Colon (tissue), 2 donors: ENCODE data around the gene RAP1GAP.

Experiments
- FAIRE-seq: peaks from 2 replicates; lab custom pipeline; 2012; peaks lifted over from hg19 to GRCh38; lab: Jason Lieb, UNC
- donor health status: control.
- donor health status: control.

The RAP1GAP gene

DNA sequence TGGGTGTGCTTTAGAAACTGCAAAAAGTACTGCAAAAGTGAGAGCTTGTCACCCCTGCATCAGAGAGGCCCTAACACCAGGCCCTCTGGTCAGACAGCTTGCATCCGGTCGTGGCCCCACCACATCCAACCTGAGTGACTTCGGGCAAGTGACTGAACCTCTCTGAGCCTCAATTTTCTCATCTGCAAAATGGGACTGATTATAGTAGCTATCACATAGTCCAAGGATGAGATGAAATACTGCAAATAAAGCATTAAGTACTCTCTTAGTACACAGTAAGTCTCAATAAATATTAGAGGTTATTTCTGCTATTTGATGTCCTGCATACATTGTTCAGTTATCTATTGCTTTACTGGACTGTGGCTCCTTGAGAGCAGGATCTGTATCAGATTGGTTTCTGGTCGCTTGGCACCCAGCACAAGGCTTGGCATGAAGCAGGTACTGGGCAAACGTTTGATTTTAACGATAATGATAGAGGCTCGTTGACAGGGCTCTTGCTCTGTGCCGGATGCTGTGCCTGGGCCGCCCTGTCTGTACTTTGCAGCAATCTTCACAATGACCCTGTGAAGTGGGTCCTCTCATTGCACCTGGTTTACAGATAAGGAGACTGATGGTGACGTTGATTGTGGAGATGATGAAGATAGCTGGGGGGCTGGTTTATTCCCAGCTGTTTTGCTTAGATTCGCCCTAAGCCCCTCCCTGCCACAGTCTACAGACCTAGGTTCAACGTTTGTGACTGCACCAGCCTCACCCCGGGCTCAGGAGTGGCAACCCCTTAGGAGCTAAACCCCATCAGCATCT lies 43.6 kb downstream of the RAP1GAP start:
- no peak for FAIRE-seq

DNA sequence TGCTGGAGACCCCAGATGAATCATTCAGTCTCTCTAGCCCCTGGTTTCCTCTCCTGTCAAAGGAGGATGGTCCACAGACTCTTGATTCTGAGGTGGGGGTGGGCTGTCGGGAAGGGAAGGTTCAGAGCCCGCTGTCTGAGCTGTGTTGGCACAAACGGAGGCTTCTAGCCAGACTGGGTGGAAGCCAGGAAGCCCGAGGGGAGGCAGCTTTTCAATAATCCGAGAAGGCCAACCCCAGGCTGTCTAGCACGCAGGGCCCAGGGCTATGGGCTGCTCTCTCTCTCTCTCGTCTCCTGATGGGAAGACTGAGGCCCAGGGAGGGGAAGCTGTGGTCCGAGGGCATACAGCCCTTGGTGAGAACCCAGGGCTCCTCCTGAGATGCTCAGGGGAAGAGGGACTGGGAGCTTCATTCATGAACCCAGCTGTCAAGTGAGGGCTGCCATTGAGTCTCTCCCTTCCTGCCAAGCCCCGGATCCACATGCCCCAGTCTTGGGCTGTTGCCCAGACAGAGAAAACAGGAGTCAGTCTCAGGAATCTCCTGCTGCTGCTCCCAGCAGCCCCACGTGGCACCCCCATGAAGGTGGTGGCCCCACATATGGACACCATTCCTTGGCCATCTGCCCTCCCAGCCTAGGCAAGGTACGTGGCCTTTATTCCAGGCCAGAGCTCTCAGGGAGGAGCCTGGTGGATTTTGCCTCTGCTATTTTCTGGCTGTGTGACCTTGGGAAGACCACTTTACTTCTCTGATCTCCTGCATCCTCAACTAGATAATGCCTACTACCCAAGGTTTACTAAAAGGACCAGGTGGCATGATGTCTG lies 44.4 kb downstream of the RAP1GAP start:
- FAIRE-seq: no peak

DNA sequence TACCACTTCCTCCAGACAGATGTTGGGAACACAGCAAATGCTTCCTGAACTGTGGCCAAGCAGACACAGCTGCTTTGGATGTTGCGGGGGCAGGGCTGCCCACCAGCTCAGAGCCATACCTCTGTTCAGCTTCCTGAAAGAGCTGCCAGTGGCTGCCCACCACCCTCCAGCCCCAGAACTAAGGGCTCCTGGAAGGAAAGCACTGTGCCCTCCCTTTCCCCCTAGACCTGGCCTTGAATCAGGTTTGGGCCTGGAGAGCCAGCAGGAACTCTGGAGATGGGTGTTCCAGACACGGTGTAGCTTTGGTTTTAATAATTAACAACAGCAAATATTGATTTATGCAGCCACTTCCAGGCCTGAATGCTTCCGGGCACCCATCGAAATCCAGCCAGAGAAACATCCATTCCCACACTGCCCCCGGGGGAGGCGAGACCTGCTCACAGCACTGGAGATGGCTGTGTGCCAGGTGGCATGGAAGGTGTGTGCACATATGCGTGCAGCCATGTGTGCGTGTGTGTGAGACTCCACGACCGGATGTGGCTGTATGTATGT lies 45.7 kb downstream of the RAP1GAP start:
- no peak for FAIRE-seq

DNA sequence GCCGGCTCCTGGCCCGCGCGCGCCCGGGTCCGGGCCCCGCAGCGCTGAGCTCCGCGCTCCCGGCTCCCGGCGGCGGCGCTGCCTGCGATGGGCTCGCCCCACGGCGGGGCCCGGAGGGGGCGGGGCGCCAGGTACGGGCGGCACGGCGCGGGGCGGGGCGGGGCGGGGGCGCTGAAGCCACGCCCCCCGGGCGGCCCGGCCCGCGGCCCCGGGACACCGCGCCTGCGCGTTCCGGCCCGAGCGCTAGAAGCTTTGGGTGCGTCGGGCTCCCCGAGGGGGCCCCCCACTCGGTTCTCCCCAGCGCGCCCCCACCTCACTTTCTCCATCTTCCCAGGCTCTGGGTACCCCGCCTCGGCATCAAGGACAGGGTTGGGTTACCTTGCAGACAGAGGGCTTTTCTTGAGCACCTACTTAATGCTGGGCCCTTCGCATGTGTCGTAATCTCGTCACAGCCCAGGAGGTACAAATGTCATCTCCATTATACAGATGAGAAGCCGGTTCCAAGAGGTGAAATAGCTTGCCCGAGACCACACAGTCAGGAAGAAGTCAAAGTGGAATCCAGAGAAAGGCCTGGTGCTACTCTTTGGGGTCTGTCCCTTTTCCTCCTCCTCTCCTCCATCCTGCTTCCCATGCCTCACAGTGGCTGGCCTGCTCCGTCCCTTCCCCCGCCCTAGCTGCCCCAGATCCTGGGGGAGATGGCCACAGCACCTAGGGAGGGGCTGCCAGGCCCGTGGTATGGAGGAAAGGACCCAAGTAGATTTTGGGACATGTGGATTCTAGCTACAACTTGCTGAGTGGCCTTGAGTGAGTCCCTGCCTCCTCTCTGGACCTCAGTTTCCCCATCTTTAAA lies 46.5 kb downstream of the RAP1GAP start:
- no peak for FAIRE-seq

DNA sequence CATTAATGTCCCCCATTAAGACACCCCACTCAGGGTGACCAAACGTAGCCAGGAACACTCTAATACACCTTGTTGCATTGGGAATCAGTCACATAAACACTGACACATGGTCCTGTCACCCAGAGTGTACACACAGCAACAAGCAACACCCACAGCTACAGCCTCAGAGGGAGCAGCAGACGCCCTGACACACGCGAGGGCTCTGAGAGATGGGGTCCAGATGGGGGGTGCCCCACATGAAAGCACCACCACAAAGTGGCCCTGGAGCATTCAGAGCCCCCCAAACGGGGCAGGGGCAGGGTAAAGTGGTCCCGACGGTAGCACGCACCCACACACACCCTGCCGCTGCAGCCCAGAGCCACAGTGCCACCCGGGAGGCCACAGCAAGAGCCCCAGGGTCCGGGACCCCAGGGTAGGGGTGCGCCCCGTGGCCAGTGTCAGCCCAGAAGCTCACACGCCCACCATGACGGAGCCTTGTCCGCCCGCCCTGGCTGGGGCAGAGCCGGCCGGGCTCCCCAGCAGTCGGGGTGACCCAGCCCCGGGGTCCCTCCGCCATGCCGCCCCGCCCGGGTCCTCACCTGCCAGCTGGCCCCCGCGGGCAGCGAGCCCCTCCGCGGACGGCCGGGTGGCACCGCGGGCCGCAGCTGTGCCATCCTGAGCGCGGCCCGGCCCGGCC lies 47.3 kb downstream of the RAP1GAP start:
- no peak for FAIRE-seq

DNA sequence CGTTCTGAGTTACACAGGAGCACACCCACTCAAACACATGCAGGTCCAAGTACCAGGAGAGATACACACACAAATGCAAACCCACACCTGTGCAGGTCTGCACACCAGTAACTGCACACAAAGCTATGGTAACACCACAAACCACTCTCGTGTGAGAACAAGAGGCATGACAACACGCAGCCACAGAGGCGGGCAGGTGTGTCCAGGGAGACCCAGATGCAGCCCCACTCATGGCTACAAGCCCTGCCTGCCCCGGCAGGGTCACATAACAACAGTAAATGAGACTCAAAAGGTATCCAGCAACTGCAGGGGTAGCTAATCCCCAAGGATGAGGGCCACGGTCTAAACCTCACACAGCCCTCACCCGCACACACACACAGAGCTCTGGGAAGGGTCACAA lies 48.1 kb downstream of the RAP1GAP start:
- no peak for FAIRE-seq

GRCh38 chr1:21620496-21620895 lies 48.7 kb downstream of the RAP1GAP start:
- FAIRE-seq: no peak

DNA sequence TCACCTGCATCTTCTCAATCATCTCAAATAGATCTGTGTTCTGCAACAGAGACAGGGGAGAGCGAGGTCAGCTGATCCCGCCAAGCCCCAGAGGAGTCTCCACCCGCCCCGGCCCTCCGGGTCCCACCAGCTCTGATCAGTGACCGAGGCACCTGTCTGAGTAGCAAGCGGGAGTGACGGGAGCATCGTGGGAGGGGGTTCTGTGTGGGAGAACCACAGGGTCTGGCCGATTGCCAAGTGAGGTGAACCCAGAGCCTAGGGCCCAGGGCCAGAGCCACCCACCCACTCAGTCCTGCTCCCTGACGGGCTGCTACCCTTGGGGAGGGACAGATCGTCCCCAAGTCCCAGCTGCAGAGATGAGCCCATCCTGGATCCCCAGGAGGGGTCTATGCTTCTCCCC lies 49.1 kb downstream of the RAP1GAP start:
- FAIRE-seq: no peak

DNA sequence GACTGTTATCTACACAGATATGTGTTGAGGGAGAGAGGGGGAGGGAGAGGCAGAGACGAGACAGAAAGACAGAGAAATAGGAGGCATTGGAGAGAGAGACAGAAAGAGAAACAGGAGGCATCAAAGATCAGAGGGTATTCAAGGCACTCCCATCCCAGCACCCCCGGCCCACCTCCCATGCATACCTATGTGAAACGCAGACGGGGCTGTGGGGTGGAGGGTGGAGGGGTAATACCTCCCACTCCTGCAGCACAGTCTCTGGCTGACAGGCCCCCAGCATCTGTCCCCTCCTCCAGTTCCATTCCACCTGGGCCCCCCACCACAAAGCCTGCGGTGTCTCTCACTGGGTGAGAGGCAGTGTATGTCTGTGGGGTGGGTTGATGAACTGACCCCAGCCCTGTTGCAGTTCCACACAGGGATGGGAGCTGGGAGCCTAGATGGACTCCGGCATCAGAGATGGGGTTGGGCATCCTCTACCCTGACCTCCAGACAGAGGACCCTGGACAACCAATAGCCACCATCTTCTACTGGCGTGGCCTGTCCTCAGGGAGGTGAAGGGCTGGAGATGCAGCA lies 49.7 kb downstream of the RAP1GAP start:
- FAIRE-seq: no peak

DNA sequence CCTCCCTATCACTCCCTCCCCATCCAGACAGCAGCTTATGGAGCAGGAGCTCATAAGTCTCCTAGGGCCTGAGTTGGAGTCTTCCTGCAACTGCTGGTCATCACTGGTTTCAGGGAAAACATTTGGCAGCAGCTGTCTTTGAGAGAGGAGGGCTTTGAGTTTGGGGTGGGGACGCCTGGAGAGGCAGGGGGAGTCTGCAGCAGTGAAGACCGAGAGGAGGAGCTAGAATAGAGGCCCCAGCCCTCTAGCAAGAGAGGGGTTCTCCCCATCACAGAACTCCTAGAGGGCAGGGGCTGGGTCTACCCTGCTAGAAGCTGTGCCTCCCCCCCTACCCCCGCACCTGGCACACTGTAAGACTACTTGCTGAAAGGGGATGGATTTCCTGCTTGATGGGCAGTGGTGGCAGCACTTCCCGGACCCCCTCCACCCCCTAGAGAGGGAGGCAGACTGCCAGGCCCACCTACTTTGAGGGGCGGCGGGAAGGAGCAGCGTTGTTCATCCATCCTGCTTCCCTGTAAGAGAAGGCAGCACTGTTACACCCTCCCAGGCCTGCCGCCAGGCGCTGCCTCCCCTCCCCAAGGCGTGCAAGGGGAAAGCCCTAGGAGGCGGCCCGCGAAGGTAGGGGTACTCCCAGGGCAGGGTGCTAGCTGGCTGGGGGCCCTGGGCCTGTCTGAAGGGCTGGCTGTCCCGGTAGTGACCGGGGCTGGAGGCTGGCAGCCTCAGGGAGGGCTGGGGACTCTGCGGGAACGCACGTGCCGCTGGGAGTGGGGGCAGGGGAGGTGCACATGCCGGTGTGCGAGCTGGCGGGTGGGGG lies 50.4 kb downstream of the RAP1GAP start:
- FAIRE-seq: no peak

DNA sequence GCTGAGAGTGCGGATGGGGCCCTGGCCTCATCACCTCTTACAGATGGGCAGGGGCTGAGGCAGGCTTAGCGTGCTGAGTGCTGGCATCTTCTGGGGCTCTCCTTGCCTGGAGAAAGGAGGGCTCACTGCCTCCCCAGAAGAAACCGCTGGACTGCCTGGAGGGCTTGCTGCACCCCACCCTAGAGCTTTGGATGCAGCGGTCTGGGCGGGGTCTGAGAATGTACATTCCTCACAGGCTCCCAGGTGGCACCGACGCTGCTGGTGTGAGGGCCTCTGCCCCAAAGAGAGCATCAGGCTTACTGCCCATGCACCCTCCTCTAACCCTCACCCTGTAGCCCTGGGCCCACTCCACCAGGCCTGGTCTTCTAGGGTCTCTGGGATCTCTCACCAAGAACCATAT lies 51.1 kb downstream of the RAP1GAP start:
- no peak for FAIRE-seq

DNA sequence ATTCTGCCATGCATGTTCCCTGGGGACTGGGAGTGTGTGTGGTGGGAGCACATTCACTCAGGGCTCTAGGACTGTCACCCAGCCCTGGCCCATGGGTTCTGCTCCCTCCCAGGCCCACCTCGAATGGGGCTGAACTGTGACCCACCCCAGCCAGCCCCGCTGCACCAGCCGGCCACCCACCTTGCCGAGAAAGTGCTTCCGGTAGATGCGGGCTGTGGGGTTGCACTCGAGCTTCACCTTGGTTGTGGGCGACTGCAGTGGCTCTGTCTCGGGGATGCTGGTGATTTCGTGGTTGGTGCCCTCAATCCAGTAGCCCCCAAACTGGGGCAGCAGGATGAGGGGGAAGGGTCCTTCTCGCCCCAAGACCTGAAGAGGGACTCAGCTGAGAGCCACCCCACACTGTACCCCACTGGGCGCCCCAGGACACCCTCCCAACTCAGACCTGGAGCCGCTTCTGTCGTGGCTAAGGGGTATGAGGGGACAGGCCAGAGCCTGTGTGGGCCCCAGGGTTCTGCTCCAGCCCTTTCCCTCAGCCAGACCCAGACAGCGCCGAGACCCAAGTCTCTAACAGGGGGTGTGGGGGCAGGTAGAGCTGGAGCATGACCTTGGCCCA lies 51.9 kb downstream of the RAP1GAP start:
- no peak for FAIRE-seq

- FAIRE-seq: no peak
Measured at GRCh38 chr1:21616372-21616771, 52.8 kb downstream of the RAP1GAP start.

GRCh38 chr1:21614419-21615115 lies 54.6 kb downstream of the RAP1GAP start:
- FAIRE-seq: no peak

DNA sequence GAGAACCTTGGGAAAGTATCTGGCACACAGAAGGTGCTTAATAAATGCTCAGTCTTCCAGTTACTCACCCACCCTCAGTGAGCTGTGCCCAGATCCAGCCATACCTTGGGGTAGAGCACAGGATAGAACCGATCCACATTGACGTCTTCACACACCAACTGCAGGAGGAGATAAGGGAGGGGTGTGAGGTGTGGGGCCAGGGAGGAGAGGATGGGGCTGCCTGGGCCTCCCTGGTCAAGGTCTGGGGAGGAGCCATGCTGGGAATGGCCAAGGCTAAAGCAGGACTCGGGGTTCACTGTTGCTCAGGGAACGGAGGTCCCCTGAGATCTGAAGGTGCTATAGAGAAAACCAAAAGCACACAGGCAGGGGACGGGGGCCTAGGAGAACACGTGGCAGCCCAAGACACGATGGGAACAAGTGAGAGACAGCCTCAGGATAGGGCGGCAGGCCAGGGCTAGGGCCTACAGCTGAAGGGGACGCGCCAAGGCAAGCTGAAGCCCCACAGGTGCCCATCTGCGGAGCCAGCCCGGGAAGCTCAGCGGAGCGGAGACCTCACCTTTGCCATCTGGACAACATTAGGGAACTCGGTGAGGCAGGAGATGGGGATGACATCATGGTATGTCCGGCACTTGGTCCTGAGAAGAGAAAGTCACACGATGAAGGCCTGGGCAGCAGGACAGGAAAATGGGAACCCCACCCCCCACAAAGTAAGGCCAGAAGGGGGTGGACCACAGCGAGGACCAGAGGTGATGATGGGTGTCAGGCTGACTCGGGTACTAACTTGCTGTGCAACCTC lies 55.9 kb downstream of the RAP1GAP start:
- FAIRE-seq: no peak

GRCh38 chr1:21612057-21612456 lies 57.1 kb downstream of the RAP1GAP start:
- no peak for FAIRE-seq

DNA sequence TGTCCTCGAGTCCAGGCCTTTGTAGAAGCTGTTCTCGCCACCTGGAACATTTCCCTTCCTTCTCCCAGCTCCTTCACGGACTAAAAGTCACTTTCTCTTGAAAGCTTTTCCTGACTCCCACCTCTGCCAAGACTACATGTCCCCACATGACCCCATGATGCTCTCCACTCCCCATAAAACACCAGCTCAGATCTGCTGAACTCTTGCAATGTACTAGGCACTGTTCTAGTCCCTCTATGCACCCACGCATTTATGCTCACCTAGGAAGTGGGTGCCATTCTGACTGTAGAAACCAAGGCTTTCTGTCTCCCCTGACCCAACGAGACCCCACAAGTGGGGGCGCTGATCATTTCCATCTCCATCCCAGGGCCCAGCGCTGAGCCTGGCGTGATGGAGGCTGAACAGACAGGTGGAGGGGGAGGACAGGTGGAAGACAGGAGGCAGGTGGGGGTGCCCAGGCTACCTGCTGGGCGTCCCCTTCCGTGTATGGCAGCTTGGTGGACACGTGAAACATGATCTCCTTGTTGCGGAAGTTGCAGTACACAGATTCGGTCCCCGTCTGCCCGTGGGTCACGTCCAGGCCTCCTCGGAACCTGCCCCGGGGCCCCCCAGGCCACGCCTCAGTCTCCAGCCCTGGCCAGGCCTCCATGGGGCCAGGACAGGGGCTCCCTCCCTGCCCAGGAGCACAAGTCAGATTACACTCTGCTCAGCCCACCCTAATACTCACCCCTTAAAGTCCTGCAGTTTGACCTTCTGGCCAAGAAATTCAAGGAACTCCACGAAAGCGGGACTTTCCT lies 58.0 kb downstream of the RAP1GAP start:
- FAIRE-seq: no peak

GRCh38 chr1:21610027-21610426 lies 59.1 kb downstream of the RAP1GAP start:
- FAIRE-seq: no peak
